Measurements from ENCODE around the gene RRM2. TPM values are rescaled to one million over a fixed set of nuclear protein-coding genes. Genes with fewer than 3 reads are reported as not detected.
A peak's percentile ranks its signal among the peaks of the same experiment; 100 is the strongest.

Gene RRM2
- total and polyA plus RNA-seq, 8 donors: 24.9 to 85.8 (median 45.3) TPM

DNA sequence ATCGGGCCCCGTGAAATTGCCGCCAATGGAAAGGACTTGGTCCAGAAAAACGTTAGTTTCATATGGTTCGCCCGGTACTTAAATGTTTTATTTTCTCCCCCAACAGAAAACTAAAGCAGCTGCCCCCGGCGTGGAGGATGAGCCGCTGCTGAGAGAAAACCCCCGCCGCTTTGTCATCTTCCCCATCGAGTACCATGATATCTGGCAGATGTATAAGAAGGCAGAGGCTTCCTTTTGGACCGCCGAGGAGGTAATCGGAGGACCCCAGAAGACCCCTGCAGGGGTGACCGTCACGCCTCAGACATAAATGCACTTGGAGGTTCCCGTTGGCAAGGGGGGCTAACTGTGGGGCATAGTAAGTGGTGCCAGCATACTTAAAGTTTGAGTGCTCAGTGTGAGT lies 742 bp downstream of the RRM2 start:
- H3K9me3 ChIP-seq: no peaks in the 10 kb centered on the region
- peak overlapping the region; percentile 43 to 72 for H3K4me3 ChIP-seq
- ATAC-seq (no peak), DNase-seq (no peak)
- TF ChIP-seq CTCF (IDR thresholded peaks at IDR 0.05): no peak
- no peak overlapping the region for H3K27ac ChIP-seq
- peaks cover 0 to 23% of the 10 kb centered on the region in 2 donors for H3K27me3 ChIP-seq
- intact Hi-C loops (cut with DNase I): no loop called here
- peaks cover 15 to 69% of the 10 kb centered on the region in 2 donors for H3K4me1 ChIP-seq
- H3K36me3 ChIP-seq: no peaks in the 10 kb centered on the region

DNA sequence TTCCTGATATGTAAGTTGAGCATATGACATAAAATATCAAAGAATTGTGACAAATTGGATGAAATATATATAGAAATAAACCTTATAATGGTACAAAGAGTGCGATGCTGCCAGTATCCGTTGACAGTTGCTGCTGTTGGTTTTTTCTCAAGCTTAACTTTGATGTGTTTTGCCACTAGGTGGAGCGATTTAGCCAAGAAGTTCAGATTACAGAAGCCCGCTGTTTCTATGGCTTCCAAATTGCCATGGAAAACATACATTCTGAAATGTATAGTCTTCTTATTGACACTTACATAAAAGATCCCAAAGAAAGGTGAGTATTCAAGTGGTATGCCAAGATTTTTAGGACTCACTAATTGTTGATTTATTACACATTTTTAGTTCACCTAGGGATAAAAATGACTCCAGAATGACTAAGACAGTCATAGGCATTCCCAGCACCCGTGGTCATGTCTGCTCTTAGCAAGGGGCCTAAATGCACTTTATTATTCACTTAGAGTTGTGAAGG lies 2.1 kb downstream of the RRM2 start:
- H3K4me3 ChIP-seq: peak overlapping the region in 1 of 2 donors; percentile 72
- TF ChIP-seq CTCF (IDR thresholded peaks at IDR 0.05): peak; percentile 62 to 74
- H3K9me3 ChIP-seq: no peaks in the 10 kb centered on the region
- H3K36me3 ChIP-seq: no peaks in the 10 kb centered on the region
- H3K27me3 ChIP-seq: peaks cover 0 to 23% of the 10 kb centered on the region in 2 donors
- no peak for ATAC-seq
- no peak overlapping the region for H3K27ac ChIP-seq
- intact Hi-C loops (cut with DNase I): loop anchor here in 1 of 2 donors (5.0 kb wide), 1 partner anchor 308 kb away; no protein-coding TSS in a partner anchor
- DNase-seq: peak in 1 of 4 donors; percentile 84
- H3K4me1 ChIP-seq: peaks cover 15 to 67% of the 10 kb centered on the region in 2 donors

- no peak overlapping the region for H3K4me3 ChIP-seq
- H3K36me3 ChIP-seq: no peaks in the 10 kb centered on the region
- no peak for TF ChIP-seq CTCF (IDR thresholded peaks at IDR 0.05)
- no peaks in the 10 kb centered on the region for H3K9me3 ChIP-seq
- H3K27me3 ChIP-seq: peaks cover 0 to 23% of the 10 kb centered on the region in 2 donors
- no peak overlapping the region for H3K27ac ChIP-seq
- DNase-seq (no peak), ATAC-seq (no peak)
- intact Hi-C loops (cut with DNase I): loop anchor here in 1 of 2 donors (5.0 kb wide), 1 partner anchor 306 kb away; no protein-coding TSS in a partner anchor
- peaks cover 12 to 58% of the 10 kb centered on the region in 2 donors for H3K4me1 ChIP-seq
These were observed 3.5 kb downstream of the RRM2 start for GRCh38 chr2:10125842-10126631.

DNA sequence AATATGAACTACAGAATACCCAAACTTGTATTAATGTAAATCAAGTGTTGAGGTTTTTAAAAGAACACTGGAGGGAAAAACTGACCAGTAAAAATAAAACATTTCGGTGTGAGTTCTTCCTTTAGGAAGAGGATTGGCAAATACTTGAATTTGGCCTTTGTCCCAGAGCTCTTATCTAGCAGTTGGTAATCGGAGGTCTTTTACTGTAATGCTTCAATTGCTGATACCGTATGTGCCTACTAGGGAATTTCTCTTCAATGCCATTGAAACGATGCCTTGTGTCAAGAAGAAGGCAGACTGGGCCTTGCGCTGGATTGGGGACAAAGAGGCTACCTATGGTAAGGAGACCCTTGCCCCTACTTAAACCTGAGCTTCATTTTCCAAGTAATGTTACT lies 4.1 kb downstream of the RRM2 start:
- DNase-seq (peak in 1 of 4 donors; percentile 77), ATAC-seq (peak; percentile 2)
- Histone ChIP-seq H3K9me3 (no peaks in the 10 kb centered on the region), H3K27me3 (peaks cover 0 to 23% of the 10 kb centered on the region in 2 donors), H3K36me3 (no peaks in the 10 kb centered on the region), H3K4me1 (peaks cover 12 to 53% of the 10 kb centered on the region in 2 donors), H3K27ac (no peak overlapping the region), H3K4me3 (no peak overlapping the region)
- no peak for TF ChIP-seq CTCF (IDR thresholded peaks at IDR 0.05)
- intact Hi-C loops (cut with DNase I): loop anchor here in 1 of 2 donors (5.0 kb wide), 1 partner anchor 306 kb away; no protein-coding TSS in a partner anchor

GRCh38 chr2:10128420-10128819 lies 5.9 kb downstream of the RRM2 start:
- DNase-seq: no peak
- H3K27me3 ChIP-seq: peaks cover 0 to 10% of the 10 kb centered on the region in 2 donors
- no peak for TF ChIP-seq CTCF (IDR thresholded peaks at IDR 0.05)
- no peak overlapping the region for H3K4me3 ChIP-seq
- peaks cover 0 to 35% of the 10 kb centered on the region in 2 donors for H3K4me1 ChIP-seq
- intact Hi-C loops (cut with DNase I): loop anchor here in 1 of 2 donors (5.0 kb wide), 1 partner anchor 304 kb away; no protein-coding TSS in a partner anchor
- H3K36me3 ChIP-seq: no peaks in the 10 kb centered on the region
- H3K9me3 ChIP-seq: no peaks in the 10 kb centered on the region
- H3K27ac ChIP-seq: no peak overlapping the region
- no peak for ATAC-seq
